NCI-H2107 treated with DMSO at 0.1 percent for 48 hours (cell line): ENCODE results near the gene OLFM3.

Source experiments
- DNase-seq: peaks from one replicate; lab custom pipeline; 2025; ENCODE audit not compliant: unreplicated experiment; lab: John Stamatoyannopoulos, UW

The OLFM3 gene

GRCh38 chr1:101953623-101954022 lies 43.1 kb downstream of the OLFM3 start:
- no peak for DNase-seq

DNA sequence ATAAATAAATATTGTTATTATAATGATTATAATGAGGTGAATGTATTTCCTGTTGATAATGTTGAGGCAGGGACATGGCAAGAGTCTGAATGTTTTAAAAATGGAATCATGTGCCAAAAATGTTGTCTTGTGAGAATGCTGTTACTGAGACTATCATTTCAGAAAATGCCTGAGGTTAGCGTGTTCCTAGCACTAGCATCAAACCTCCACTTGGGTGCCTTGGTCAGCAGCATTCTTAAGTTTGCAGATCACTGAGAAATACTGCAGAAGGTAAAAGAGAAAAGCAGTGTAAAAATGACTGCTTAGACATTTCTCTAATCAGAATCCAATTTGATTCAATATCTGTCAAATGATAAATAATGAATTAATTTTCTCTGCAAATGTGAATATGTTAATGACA lies 50.8 kb downstream of the OLFM3 start:
- DNase-seq: no peak

GRCh38 chr1:101943237-101943636 lies 53.5 kb downstream of the OLFM3 start:
- DNase-seq: no peak

DNA sequence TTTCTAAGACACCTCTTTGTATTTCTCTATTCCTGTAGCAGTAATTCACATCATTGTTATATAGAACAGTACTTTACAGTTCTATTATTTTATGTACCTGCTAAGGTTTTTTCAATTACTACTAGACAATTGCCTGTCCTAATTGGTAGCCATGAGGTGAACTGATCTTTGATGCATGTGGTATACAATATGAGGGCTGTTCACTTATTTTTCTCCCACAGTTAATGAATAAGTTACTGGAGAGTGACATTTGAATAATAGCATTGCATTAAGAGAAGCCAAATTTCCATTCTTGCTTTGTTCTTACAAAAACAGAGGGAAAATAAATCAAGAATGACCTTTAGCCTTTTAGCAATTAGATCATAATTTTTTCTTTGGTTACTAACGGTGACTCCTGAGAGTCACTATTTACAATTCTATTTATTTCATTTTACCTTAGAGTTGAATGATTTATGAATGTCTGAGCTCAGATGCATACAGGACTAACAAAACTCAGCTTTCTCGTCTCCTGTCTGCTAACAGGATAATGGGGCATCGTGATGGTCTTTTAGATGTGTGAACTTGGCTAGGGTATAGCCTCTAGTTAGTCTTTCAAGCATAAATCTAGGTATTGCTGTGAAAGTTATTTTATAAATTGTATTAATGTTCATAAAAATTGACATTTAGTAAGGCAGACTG lies 54.1 kb downstream of the OLFM3 start:
- no peak for DNase-seq

- DNase-seq: no peak
These were observed 58.0 kb downstream of the OLFM3 start for GRCh38 chr1:101938681-101939080.

- DNase-seq: no peak
These were observed 67.4 kb downstream of the OLFM3 start for GRCh38 chr1:101929343-101929742.

- no peak for DNase-seq
These were observed 67.9 kb downstream of the OLFM3 start for GRCh38 chr1:101928829-101929228.

DNA sequence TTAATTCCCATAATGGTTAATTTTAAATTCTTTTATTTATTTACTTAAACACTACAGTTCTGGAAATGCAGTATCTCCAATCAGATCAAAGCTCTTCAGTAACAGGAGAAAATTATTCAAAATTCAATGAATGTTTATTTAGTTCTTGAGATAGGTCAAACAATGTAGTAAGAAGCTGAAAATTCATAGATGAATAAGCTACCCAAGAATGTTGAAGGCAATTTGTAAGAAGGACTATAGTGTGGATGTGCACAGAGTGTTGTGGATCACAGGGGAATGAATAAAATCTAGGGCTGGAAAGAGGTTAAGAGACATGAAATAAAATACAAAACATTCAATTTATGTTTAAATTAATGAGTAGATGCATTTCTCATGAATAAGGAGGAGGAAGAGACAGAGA lies 72.0 kb downstream of the OLFM3 start:
- DNase-seq: no peak

GRCh38 chr1:101920577-101920976 lies 76.1 kb downstream of the OLFM3 start:
- peak; percentile 42 for DNase-seq

DNA sequence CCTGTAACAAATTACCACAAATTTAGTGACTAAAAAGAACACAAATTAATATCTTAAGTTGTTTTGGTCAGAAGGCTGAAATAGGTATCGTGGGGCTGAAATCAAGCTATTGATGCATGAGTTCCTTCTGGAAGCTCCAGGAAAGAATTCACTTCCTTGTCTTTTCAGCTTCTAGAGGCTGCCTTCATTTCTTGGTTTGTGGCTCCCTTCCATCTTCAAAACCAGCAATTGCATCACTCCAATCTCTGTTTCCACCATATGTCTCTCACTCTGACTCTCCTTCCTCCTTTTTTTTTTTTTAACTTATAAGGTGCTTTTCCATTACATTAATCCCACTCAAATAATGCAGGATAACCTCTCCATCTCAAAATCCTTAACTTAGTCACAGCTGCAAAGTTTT lies 78.4 kb downstream of the OLFM3 start:
- no peak for DNase-seq

GRCh38 chr1:101915597-101915996 lies 81.1 kb downstream of the OLFM3 start:
- no peak for DNase-seq

- DNase-seq: no peak
These were observed 82.1 kb downstream of the OLFM3 start for GRCh38 chr1:101914473-101915242.

GRCh38 chr1:101911894-101912293 lies 84.8 kb downstream of the OLFM3 start:
- no peak for DNase-seq

DNA sequence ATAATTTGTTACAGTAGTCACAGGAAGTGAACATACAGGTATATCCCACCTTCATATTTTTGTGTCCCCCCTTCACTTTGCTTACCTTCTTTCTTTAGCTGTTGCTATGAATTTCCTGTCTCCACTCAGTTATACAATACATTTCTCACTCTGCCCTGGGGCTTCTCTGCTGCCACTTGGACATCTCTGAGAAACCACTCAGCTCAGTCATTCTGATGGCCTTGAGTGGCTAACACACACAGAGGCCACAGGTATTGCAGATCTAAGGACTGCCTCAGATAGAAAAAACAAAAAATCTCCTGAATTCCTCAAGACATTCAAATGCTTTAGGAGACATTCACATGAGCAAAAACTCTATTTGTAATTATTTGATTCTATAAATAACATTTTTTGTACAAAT lies 87.7 kb downstream of the OLFM3 start:
- no peak for DNase-seq

DNA sequence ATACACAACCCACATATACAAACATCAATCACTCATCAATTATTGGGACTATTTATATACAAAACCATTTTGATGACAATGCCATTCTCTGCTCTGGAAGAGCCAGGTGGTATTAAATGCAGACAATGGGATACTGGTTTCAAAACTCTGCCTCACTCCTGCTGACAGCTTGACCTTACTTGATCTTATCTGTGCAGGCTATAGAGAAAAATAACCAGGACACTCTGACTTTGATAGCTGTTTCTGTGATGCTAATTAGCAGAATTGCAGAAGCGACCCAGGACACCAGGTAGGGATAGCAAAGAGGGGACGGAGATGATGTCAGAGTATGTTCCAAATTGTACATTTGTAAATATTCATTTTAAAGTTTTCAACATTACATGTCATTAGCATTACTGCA lies 89.5 kb downstream of the OLFM3 start:
- DNase-seq: peak; percentile 22

- DNase-seq: peak; percentile 88
These were observed 91.4 kb downstream of the OLFM3 start for GRCh38 chr1:101905283-101905835.

DNA sequence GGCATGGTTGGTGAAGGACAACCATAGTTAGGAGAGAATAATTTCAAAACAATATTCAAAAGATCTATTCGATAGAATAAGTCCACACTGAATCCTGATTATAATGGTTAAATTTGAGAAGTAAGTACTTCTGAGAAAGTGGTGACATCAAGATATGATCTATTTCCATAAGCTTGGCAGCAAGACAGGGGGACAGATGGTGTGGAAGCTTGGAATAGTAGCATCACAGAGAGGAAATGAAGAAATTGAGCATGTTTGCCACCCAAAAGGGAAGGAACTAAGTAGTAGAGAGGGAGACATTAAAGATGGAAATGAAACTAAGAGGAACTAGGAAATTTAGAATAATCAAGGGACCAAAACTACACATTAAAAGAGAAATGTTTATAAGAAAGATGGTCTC lies 94.5 kb downstream of the OLFM3 start:
- no peak for DNase-seq

GRCh38 chr1:101898137-101898536 lies 98.6 kb downstream of the OLFM3 start:
- DNase-seq: no peak

GRCh38 chr1:101884621-101885020 lies 112.1 kb downstream of the OLFM3 start:
- no peak for DNase-seq

DNA sequence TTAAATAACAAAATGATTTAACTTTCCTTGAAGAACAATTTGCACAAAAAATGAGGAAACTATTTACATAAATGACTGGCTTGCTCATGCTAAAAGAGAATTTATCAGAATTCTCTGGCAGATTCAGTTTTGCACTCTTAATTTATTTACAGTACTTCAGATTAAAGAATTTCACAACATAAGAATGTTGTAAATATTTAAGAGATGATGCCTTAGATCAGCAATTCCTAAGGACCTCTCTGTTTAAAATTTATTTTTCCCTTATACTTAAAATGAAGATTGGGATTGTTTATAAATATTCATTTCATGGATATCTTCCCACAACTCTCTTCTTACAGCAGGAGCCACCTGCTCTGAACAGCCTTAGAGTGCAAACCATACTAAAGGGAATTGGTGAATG lies 120.8 kb downstream of the OLFM3 start:
- no peak for DNase-seq

- no peak for DNase-seq
These were observed 123.1 kb downstream of the OLFM3 start for GRCh38 chr1:101873672-101874071.

DNA sequence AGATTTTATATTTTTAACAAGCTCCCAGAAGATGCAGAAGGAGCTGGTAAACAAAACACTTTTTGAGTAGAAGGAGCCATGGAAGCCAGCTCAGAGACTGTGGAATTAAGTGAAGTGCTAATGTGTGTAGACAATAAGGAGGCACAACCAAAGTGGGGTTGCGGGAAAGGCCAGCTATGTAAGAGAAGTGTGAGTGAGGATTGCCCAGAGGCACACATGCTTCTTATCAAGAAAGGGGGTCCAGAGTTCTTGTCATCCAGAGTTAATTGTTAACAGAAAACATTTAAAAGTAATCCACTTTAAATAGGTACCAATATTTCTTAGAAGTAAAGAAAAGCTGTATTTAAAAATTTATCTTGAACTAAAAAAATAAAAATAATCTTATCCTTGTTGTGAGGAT lies 136.8 kb downstream of the OLFM3 start:
- DNase-seq: no peak
